LNCAP (cell line): ENCODE results near the gene HOXD12.

Experiments used
- CTCF ChIP-seq: fragments of 450-650 bp; IDR thresholded peaks from 2 replicates; pipeline ENCODE4 v1.5.1; 2017; ENCODE audit warnings: mild to moderate bottlenecking

HOXD12 gene

GRCh38 chr2:176120364-176121189, 21.0 kb downstream of the HOXD12 start:
- no peak for TF ChIP-seq CTCF

- TF ChIP-seq CTCF = no peak
Measured at GRCh38 chr2:176121190-176122051, 21.8 kb downstream of the HOXD12 start.

- TF ChIP-seq CTCF = no peak
Measured at GRCh38 chr2:176122052-176122682, 22.6 kb downstream of the HOXD12 start.

GRCh38 chr2:176122683-176123410, 23.3 kb downstream of the HOXD12 start, which contains the start of gene HOXD9:
Gene HOXD9 (plus strand): TSS chr2:176122719. CDS start chr2:176122769, 50 bp downstream.
- TF ChIP-seq CTCF = no peak

- no peak for TF ChIP-seq CTCF
Measured at GRCh38 chr2:176123411-176124109, 24.0 kb downstream of the HOXD12 start.

GRCh38 chr2:176124110-176124946, 24.7 kb downstream of the HOXD12 start:
- no peak for TF ChIP-seq CTCF
